IMR-90 (cell line): Measurements from ENCODE around the gene FRMD3.

ENCODE experiments used
- BHLHE40 ChIP-seq: fragments of 150-350 bp; IDR thresholded peaks from 2 replicates; pipeline ENCODE4 v1.6.1; 2016; ENCODE audit warnings: mild to moderate bottlenecking, low read depth, low read length
- CEBPB ChIP-seq: IDR thresholded peaks from 2 replicates; pipeline ENCODE4 v1.6.1; 2012; ENCODE audit warnings: low read depth, low read length, improper control_type of control experiment
- CHD1 ChIP-seq: IDR thresholded peaks from 2 replicates; pipeline ENCODE4 v1.6.1; 2012; ENCODE audit warnings: low read depth, low read length, improper control_type of control experiment
- CTCF ChIP-seq: conservative IDR thresholded peaks from 2 replicates; pipeline ENCODE4 v1.5.1; 2012; ENCODE audit warnings: mild to moderate bottlenecking, low read depth, low read length, improper control_type of control experiment
- ELK1 ChIP-seq: fragments of 150-350 bp; IDR thresholded peaks from 2 replicates; pipeline ENCODE4 v1.6.1; 2016; ENCODE audit warnings: low read depth, mild to moderate bottlenecking, low read length, moderate library complexity, borderline replicate concordance
- MAFK ChIP-seq: IDR thresholded peaks from 2 replicates; pipeline ENCODE4 v1.6.1; 2012; ENCODE audit warnings: low read depth, low read length, improper control_type of control experiment
- MAZ ChIP-seq: IDR thresholded peaks from 2 replicates; pipeline ENCODE4 v1.6.1; 2012; ENCODE audit warnings: low read depth, mild to moderate bottlenecking, low read length, improper control_type of control experiment, moderate library complexity, borderline replicate concordance
- POLR2A ChIP-seq: IDR thresholded peaks from 2 replicates; pipeline ENCODE4 v1.6.1; 2012; ENCODE audit warnings: mild to moderate bottlenecking, low read depth, low read length
- RAD21 ChIP-seq: IDR thresholded peaks from 2 replicates; pipeline ENCODE4 v1.6.1; 2012; ENCODE audit warnings: low read length, improper control_type of control experiment
- RCOR1 ChIP-seq: IDR thresholded peaks from 2 replicates; pipeline ENCODE4 v1.6.1; 2012; ENCODE audit warnings: mild to moderate bottlenecking, low read length, improper control_type of control experiment; ENCODE audit not compliant: insufficient replicate concordance
- RFX5 ChIP-seq: IDR thresholded peaks from 2 replicates; pipeline ENCODE4 v1.8.0; 2012; ENCODE audit warnings: low read depth, mild to moderate bottlenecking, low read length, moderate library complexity
- SMC3 ChIP-seq: fragments of 150-350 bp; IDR thresholded peaks from 2 replicates; pipeline ENCODE4 v1.6.1; 2016; ENCODE audit warnings: low read depth, mild to moderate bottlenecking, antibody characterized with exemption, low read length, moderate library complexity

GRCh38 chr9:83367326-83367725, 170.9 kb downstream of the FRMD3 start:
- TF ChIP-seq CTCF (no peak), POLR2A (no peak), MAFK (no peak), RFX5 (no peak), RCOR1 (no peak), ELK1 (no peak), RAD21 (no peak), BHLHE40 (no peak), CHD1 (no peak), SMC3 (no peak), MAZ (no peak), CEBPB (no peak)
